RCC 7860 (cell line): Measurements from ENCODE around the gene B4GALT3.

Experiments used
- DNase-seq: peaks from one replicate; pipeline ENCODE4 v3.0.0-alpha.2; 2015; ENCODE audit warnings: low spot score
- FAIRE-seq: peaks from 2 replicates; lab custom pipeline; 2012; peaks lifted over from hg19 to GRCh38; lab: Jason Lieb, UNC

Gene B4GALT3

DNA sequence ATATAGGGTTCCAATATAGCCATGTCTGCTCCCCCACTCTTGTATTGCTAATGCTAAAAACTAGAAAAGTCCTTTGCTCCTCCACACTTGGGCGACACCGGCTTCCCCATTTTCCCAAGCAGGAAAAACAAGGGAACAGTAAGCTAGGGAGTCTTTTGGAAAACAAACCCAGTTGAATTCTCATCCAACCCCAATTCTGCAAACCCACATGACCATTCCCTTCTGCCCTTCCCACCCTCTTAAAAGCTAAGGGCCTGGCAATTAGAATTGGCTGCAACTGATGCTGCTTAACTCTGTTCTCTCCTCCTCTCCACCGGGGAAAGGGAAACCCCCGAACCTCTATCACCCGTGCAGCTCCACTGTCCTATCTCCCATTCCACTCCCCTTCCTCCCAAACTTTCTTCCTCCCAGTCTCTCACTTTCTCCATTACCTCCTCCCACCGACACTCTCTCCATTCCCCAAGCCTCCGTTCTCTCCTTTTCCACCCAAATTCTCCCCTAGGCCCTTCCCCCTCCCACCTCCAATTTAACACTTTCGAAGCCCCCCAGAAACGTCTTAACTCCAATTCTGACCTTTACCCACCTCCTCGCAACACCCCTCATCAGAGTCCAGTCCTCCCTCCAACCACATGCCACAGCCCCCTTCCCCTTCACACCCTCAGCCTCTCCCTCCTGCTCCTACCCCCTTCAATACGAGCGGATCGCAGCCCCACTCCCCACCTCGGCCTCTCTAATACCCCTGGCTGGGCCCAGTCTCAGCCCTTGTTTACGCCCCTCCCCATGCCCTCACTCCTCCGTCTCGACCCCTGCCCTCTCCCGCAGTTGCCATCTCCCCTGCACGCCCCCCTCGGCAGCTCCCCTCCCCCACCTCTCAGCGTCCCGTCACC is 45.5 kb downstream of the B4GALT3 start:
- FAIRE-seq (no peak), DNase-seq (no peak)

- FAIRE-seq, result no peak
Measured at GRCh38 chr1:161130266-161130665, 47.0 kb downstream of the B4GALT3 start.

DNA sequence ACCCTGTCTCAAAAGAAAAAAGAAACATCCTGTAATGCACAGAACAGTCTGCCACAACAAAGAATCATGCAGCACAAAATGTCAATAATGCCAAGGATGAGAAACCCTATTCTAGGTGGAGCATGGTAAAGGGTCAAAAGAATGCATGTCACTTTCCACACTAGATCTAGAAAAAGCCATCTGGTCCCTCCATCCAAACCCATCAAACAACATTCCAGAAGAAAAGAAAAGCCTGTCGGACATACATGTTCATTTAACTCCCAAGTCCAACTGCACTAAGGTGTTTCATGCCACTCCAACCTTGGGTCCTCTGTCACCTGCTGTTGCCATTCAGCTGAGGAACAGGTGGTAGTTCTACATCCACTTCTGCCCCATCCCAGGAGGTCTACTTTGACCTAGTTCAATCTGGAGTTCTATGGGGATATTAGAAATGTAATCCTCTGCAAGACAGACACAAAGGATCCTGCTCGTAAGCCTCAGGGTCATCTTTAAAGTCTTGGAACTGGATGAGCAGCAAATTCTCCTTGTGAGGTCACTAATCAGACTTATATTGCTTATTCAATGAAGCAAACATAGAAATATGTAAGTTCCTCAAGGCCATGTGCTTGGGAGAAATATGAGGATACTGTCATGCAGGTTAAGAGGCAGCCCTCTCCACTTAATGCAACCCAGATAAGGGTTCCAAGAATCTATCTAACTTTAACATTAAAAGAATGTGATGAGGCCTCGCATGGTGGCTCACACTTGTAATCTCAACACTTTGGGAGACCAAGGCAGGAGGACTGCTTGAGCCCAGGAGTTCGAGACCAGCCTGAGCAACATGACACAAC is 48.5 kb downstream of the B4GALT3 start:
- DNase-seq (no peak), FAIRE-seq (no peak)

More at GRCh38 chr1:161130266-161130665, 47.0 kb downstream of the B4GALT3 start:
- DNase-seq, result no peak

DNA sequence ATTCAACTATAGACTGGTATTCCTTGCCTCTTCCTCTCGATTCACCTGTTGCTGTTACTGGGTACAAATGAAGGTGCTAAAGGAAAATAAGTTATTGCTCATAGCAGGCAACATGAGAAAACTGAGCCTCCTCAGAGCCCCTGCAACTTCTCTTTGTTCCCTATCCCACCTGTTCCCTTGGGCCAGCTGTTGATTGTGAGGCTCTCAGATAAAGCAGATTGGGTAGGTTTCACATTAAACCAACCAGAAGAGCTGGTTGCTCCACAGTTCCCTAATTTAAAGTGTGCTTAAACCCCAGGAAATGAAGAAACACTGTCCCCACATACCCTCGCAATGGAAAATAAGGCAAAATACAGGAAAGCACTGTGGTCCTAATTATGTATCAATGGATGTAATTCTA is 49.7 kb downstream of the B4GALT3 start:
- FAIRE-seq (no peak), DNase-seq (no peak)

- FAIRE-seq (no peak), DNase-seq (no peak)
Measured at GRCh38 chr1:161122967-161123366, 54.3 kb downstream of the B4GALT3 start.

DNA sequence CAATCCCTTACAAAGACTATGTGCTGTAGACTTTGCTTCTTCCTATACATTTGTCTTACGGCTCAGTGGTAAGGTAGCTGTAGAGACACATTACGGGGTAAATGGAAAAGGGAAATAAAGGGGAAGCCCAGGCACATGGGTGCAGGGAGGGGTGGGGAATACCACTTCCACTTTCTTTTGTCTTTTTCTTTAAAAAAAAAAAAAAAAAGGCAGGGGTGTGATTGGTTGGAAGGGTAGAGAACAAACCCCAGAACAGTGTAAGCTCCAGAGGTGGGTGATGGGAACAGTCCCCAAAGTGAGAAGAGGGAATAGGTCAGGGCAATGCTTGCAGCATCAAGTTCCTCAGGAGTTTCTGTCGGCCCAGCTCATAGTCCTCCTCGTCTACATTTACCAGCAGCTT is 55.5 kb downstream of the B4GALT3 start:
- FAIRE-seq (no peak), DNase-seq (no peak)
